HG02970 (cell line): ENCODE results near the gene BEAN1.
"Not testable (repeated sequence)": the region's sequence is repeated elsewhere in the genome, so short reads cannot be mapped to it uniquely, and the experiment has no call there.

Experiments
- ATAC-seq: cut with Tn5 transposase; IDR thresholded peaks from one replicate; pipeline ENCODE4 v1.9.1; 2021; ENCODE audit warnings: mild to moderate bottlenecking, moderate library complexity, moderate number of reproducible peaks; ENCODE audit not compliant: unreplicated experiment, low FRiP score

The BEAN1 gene

DNA sequence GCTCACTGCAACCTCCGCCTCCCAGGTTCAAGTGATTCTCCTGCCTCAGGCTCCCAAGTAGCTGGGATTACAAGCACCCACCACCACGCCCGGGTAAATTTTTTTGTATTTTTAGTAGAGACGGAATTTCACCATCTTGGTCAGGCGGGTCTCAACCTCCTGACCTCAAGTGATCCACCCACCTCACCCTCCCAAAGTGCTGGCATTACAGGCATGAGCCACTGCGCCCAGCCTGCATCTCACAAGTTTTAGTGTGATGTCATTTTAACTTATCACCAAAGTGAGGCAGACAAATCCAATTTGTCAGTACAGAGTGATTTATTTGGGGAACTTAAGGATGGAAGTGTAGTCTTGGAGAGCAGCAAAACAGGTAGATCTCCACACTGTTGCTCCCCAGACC, 39.5 kb downstream of the BEAN1 start:
- not testable (repeated sequence) for ATAC-seq

DNA sequence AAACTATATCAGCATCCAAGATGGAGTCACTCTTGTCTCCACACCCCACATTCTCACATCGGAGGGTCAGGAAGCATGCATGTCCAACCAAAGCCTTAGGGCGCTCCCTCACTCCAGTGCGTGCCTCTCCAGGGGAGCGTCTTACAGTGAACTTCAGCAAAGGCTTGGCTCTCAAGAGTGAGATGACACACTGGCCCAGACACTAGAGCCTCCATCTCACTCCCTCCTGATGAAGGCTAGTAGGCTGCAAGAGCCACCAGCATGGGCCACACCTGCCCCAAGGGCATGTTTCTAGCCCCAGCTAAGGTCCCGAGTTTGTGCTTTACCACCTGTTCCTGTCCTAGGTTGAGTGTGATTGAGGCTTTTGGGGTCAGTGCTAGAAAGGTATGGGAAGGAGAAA, 40.5 kb downstream of the BEAN1 start:
- ATAC-seq, result no peak

DNA sequence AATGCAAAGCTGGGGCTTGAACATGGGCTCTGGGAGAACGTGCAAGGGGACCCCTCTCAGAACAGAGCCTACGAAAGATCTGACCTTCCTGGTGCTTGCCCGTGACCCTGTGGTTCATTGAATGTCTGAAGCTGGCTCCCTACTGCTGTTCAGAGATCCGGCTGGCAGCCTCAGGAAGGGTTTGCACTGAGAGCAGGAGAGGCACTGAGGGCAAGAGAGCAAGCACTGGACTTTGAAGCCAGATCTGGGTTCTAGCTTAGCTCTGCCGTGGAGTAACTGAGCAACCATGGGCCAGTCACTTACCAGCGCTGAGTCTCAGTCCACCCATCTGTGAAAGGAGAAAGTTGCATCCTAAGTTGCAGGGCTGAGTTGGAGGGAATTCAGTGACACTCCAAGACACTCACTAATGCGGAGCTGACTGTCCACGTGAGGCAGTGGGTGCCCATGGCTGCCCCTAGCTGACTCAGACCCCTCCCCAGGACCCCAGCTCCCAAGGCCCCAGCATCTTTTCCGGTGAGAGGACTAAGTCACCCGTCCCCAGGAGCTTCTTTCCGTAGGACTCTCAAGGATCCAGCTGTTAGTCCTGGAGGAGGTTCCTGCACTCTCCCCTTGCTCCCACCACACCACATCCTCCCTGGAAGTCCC, 41.3 kb downstream of the BEAN1 start:
- ATAC-seq, result no peak

DNA sequence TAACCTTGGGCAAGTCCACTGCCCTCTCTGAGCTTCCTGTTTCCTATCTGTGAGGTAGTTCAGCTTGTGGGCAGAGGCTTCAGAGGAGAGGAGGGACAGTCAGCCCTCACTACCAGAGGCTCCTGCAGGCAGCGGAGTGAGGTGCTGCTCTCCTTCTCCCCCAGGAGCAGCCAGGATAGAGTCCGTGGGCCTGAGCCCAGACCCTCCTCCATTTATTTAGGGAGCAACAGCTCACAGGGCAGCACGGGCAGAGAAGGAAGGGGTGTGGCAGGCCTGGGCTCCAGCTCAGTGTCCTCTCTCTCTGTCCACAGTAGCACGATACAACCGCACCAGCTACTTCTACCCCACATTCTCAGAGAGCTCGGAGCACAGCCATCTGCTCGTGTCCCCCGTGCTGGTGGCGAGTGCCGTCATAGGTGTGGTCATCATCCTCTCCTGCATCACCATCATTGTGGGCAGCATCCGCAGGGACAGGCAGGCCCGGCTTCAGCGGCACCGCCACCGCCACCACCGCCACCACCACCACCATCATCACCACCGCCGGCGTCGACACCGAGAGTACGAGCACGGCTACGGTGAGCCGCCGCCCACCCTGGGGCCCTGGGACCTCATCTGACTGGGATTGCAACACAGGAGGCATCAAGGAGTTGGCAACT, 42.3 kb downstream of the BEAN1 start:
- ATAC-seq, result no peak

DNA sequence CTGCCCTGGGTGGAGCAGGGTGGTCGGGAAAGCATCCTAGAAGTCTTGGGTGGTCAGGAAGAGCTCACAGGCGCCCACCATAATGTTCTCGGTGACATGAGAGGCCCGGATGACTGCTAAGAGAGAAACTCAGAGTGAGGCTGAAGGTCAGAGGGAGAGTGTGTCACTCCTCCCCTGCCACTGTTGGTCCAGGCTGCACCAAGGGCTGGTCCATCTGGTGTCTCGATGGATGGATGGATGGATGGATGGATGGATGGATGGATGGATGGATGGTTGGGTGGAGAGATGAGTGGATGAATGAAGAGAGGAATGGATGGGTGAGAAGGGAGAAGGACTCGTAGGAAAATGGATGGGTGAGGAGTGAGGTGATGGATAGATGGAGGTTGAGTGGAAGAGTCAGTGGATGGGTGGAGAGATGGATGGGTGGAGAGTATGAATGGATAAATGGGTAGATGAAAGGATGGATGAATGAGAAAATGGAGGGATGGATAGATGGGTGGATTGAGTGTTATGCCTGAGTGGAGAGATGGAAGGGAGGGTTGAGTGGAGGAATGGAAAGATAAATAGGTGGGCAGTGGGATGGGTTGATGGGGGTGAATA, 43.0 kb downstream of the BEAN1 start:
- no peak for ATAC-seq

DNA sequence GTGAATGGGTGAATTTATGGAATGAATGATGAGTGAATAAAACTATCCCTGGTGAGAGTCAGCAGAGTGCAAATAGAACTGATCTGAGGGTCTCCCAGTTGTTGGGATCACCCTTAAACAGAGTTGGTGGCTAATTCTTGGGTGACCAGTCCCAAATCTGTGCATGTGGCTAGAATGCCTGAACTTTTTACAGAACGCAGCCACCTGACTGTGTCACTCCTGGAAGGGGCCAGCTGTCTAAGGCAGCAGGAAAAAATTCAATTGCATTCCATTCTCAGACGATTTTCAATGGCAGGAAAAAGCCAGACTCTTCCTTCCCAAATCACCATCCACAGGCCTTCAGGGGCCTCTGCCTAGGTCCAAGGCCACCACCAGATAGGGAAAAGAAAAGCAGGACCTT, 43.5 kb downstream of the BEAN1 start:
- no peak for ATAC-seq

DNA sequence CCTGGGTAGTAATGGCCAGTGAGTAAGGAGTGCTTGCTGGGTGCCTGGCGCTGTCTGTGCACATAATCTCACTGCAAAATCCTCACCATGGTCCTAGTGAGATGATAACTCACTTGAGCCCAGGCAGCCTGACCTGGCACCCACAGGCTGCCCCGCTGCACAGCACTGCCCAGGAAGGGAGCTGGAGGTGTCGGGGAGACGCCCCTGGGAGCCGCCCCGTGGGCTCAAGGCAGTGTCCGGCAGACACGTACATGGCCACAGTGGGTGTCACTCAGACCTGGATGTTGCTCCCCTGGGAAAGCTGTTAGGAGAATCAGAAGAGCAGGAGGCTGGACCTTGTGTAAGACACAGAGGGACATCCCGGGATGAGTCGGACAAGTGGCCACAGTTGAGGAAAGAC, 44.2 kb downstream of the BEAN1 start:
- no peak for ATAC-seq

DNA sequence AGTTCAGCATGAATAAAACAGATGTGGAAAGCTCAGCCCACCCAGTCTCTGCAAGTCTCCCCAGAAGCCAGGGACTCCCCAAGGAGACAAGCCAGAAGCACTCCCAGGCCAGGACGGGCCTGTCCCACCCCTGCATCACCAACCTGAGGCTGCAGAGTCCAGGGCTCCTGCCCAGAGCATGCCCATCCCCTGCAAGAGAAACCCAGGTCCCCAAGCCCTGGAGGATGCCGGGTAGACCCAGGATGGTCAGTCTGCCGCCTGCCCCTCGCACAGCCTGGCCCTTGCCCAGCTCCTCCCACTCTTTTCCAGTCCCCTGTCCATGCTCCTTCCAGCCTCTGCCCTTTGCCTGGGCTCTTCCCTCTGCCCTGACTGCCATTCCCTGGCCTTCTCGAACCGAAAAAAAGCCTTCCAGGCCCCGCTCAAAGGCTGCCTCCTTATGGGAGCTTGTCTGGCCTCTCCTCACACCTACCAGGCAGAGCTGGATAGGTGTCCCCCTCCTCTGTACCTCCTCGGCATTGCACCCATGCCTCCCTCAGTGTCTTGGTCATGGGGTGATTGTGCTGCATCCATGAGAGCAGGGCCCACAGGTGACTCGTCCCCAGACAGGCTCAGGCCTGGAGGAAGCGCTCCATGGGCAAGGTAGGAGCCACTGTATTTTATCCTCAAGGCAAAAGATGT, 44.8 kb downstream of the BEAN1 start:
- ATAC-seq, result no peak

DNA sequence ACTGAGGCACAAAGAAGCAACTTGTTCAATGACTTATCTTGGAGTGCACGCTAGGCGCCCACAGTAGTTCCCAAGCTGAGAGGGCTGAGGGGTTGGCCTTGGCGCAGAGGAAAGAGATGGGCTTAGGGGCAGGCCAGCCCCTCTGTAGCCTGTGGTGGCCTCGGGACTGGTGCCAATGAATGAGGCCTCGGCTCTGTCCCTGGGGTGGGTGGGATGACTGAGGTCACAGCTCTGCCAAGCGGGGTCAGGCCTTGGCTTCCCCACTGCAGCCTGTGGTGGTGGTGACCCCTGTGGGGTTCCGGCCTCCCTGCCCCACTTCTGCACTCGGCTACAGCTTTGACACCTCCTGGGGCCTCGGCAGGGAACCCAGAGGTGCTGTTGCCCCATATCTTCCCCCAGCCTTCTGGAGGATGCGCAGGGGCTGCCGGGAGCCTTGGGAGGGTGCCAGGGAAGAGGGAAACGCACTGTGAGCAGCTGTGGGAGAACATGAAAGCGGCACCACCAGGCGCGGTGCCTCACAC, 46.0 kb downstream of the BEAN1 start:
- no peak for ATAC-seq

DNA sequence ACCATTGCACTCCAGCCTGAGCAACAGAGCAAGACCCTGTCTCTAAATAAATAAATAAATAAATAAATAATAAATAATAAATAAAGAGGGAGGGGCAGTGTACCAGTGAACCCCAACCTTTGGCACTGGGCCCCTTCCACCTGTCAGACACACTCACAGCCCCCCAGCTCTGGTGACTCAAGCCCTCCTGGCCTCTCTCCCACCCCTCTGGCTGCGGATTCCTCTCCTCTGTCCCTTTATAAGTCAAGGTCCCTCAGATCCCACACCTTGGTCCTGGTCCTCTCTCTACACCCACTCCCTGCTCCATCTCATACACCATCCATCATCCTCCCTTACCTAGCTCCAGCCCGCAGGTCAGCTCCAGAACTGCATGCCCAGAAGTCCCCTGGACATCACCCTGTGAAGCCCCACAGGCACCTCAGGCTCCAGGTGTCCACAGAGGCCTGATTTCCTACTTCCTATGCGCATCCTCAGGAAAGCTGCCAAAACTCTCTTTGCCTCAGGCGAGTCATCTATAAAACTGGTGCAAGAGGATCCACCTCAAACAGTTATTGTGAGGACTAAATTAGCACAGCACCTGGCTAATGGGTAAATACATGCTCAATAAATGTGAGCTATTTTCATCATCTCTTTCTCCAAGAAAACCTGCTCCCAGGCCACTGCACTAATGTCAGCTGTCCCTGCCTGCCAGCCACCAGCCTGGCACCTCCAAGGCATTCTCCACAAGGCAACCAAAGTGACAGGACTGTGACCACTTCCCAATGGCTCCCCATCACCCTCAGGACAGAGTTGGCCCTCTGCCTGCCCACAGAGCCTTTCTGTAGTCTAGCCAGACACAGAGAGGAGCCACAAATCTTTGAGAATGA, 46.8 kb downstream of the BEAN1 start:
- no peak for ATAC-seq

DNA sequence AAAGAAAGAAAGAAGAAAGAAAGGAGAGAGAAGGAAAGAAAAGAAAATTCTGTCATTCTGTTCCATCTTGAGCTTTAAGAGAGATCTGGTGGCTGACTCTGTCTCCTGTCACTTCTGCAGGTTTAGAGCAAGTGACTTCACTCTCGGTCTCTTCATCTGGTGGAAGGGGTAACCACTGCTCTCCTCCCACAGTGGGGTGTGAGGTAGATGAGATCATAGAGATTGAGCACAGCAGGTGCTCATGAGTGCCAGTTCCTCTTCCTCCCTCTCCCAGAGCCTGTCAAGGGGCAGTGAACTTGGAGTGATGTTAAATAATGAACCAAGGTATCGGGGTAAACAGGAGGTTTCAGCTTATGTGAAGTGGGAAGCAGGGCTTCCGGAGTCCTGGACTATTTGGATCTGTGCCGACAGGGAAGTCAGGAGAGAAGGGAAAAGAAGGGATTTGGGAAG, 47.7 kb downstream of the BEAN1 start:
- ATAC-seq, result no peak

DNA sequence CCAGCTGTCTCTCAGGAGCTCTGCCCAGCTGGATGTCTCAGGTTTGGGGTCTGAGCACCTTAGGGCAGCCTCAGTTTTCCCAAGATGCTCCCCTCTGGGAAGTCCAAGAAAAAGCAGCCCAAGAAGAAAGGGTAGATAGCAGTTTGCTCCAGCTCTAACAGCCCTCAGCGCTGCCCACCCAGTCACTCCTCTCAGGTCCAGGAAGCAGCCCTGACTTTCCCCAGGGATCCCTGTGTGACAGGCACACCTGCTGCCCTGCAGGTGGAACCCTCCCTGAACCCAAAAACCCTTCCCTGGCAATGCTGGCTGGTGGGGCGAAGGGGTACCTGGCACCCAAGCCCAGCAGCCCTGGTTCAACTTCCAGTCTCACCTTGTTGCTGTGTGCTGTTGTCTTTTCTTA, 48.1 kb downstream of the BEAN1 start:
- ATAC-seq, result no peak

DNA sequence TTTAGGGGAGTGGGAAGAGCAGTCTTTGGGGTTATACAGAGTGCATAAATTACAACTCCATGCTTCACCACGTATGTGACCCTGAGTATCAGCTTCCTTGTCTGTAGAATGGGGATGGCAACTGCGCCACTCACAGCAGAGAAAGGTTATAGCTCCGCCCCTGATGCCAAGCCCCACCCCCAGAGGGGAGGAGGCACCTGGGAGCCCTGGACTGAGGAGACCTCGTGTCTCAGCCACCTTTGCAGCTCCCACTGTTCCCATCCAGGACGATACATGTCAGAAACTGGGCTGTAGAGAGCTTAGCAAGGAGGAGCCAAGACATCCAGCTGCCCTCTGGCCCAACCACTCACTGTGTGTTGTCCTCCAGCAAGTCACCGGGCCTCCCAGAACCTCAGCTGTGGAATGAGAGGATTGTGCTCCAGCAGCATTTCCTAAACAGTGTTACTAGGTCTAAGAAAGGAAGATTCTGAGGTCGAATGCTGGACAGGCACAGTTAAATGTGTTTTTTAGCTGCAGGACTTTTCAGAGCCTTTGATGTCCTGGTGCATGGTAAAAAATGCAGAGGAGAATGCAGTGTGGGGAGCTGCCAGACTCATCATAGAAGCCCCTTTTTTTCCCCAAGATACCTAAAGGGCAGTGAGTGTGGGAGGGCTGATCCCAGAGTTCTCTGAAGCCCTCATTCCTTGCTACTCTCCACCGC, 49.4 kb downstream of the BEAN1 start:
- no peak for ATAC-seq

DNA sequence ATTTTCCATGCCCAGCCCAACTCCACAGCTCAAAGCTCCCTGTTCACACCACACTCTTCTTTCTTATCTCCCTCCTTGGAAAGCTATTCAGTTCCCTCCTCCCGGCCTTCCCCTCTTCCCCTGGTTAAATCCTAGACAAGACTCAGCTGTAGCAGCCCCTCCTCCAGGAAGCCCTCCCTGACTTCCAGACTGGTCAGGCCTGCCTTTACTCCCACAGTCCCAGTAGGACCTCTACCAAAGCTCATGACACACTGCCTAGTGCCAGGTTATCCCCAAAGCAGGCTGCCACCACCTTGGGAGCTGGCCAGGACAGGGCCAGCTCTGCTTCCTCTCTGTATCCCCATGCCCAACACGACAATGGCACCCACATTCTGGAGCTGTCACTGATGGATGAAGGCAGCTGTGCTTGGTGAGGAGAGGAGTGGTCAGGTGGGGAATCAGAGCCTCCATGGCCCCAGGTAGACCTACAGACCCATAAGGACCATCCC, 50.0 kb downstream of the BEAN1 start:
- ATAC-seq, result no peak

DNA sequence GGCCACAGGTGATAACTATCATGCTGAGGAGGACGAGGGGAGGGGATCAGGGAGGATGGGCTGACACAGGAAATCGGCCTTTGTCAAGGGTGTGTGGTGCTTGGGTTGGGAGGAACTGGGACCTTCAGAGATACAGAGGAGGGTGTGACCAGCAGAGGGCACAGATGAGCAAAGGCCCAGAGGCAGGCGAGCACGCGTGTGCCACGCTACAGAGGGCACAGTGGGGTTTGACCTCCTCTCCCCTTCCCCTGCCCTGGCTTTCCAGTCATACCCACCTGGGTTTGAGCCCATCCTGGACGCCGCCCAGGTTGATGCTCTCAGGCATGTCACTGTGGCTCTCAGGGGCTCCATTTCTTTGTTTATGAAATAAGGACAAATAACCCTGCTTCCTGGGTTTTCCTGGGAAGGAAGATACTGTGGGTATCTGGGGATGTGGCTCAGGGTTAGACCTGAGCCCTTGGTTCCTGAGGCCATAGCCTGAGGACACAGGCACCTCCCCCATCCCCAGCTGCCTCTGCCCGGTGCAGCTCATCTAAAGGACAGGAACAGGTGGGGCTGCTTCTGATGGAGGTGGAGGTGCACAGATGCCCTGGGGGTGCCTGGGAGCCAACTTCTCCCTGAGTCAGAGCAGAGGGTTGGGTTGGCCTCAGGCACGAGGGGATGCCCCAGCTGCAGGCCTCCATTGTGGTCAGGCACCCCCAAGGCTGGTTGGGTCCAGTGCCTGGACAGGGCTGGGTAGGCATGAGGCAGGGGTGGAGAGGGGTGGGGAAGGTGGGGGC, 51.8 kb downstream of the BEAN1 start:
- ATAC-seq, result peak; percentile 45

DNA sequence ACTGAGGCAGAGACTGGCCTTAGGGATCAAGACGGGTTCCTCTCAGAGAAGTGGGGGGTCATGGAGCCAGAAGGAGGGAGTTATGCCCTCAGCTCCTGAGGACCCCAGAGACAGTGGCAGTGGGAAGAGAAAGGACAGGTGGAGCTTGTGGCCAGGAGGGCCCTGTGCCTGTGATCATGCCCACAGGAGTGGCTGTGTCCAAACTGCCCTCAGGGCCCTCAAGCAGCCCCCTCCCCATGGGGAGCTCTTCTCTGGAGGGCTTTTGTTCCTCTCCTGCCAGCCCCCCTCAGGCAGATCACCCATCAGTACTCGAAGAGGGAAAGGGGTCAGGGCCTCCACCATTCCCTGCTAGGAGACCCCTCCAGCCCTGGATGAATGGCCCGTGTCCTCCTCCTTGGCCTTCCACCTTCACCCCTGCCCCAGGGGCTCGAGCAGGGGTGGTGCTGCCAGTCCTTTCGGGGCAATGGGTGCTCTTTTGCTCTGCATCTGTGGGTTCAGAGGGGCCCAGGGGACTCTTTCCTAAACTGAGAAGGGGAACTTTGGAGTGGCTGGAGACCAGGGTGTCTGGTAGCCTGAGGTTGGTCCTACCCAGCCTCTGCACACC, 52.7 kb downstream of the BEAN1 start:
- ATAC-seq, result no peak

DNA sequence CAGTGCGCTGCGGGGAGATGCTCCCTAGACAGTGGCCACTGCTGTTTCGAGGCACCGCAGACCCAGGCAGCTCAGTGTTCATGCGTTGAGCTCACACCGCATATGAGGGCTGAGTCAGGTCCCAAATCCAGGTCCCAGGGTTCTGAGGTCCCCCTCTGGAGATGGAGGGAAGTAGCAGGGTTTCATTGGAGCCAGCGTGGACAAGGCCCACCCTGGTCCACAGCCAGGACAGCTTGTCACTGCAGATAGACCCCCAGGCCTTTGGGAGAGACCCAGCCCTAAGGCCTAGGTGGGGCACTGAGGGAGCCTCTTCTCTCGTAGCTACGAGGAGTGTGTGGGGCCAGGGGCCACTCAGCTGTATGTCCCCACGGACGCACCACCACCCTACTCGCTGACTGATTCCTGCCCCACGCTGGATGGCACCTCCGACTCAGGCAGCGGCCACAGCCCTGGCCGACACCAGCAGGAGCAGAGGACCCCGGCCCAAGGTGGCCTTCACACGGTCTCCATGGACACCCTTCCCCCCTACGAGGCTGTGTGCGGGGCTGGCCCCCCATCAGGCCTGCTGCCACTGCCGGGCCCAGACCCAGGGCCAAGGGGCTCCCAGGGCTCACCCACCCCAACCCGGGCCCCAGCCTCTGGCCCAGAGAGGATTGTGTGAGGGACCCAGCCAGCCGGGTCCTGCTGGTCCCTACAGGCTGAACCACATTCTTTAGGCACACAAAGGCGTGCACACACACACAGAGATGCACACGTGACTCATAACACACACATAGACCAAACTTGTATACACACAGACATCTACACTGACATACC, 53.4 kb downstream of the BEAN1 start:
- no peak for ATAC-seq
